ENCODE data around the gene SCTR.

Gene SCTR

DNA sequence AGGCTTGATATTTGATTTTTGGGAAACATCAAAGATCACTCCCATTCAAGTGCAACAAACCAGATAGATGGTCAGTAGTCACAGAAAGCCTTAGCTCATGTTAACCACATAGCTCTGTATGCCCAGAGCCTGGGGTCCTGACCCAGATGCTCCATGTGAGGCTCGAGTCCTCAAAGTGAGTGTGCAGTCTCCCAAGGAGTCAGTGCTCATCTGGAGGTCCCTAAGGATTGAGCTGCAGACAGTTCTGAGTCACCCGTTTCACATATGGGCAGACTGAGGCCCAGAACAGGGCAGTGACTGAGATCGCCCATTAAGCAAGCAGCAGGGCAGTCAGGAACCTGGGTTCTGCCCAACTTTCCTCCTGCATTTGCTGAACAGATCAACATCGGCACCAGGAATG is 83.4 kb downstream of the SCTR start:
- DNase-seq = no peak

DNA sequence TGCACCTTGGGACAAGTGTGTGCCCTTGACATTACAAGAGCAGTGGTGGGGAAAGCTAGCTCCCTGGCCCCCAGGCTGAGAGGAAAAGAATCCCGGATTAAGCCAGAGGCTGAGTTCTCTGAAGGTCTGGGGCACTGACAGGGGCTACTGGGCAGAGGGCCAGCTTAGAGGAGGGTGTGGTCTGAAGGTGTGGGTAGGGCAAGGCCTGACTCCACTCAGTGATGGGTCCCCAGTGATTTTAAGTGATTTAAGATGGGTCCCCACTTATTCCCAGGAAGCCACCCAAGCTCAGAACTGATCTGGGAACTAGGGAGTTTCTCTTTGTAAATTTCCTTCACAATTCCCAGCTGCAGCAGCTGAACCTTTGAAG is 83.8 kb downstream of the SCTR start:
- DNase-seq = no peak

DNA sequence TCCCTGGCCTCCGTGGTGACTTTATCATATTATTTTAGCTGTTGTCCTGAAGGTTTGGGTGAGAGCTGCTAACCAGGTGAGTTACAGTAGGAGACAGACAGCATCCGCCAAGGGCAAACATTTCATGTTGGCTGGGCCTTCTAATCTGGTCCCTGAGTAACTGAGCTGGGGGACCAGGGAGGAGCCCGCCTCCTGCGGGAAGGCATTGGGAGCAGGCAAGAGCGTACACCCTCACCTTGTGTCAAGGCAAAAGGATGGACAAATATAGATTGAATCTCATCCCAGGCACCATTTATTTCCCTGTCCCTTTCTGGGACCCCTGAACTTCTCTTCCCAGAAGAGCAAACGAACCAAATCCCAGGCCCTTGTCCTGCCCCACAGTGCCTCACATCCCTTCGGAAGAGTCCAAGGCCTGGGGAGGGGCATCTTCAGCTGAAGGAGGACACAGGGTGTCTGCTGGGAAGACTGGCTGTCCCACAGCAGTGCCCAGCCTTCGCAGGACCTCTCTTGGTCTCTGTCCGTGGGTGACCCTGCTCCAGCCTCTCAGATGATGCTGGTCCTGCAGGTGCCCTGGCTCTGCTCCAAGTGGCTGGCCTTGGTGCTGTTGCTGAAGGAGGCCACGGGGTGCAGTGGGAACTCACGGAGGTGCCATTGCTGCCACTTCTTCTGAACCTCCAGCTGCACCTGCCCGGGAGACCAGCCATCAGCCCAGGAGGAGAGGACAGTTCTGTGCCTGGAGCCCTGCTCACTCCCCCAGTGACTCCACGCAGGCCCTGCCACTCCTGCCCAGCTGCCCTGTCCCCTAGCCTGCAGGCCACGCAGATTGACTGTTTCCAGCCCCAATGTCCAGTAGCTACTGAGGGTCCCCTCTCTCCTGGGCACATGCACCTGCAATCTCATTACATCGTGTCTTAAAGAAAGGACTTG is 84.4 kb downstream of the SCTR start:
- DNase-seq = no peak

DNA sequence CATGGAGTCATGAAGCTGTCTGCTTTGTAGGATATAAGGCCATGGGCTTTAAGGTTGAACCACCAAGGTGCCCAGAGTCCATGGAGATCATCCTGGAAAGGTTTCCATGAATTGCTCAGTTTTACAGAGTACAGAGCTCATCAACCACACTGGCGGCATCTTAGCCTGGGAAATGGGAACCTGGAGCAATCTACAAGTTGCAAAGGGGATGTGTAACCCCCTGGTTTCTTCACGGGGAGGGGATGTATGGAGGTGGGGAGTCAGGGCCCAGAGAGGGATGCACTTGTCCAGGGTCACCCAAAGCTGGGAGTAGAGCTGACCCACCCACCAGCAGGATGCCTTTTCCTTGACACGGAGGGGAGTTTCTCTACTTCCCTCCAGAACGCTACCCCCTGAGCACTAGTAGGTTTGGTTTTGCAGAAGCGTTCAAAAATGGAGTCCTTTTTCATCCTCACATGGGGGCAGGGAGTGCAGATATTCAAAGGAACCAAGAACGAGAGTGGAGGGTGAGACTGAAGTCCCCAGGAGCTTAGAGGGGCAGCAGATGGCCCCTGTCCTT is 85.5 kb downstream of the SCTR start:
- no peak for DNase-seq

DNA sequence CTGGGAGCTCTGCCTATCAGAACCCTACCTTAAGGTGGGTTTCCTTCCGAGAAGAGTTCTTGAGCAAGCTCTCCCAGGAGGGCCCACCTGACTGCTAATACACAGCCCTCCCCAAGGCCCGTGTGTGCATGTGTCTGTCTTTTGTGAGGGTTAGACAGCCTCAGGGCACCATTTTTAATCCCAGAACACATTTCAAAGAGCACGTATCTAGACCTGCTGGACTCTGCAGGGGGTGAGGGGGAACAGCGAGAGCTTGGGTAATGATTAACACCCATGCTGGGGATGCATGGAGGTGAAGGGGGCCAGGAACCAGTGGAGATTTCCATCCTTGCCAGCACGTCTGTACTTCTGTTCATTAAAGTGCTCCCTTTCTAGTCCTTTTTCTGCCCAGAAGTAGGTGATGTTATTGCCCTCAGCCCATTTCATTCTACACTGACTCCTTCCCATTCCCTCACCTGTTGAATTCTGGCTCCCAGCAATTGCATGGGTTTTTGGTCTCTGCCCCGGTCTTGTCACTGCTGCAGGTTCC is 86.1 kb downstream of the SCTR start:
- DNase-seq = no peak

DNA sequence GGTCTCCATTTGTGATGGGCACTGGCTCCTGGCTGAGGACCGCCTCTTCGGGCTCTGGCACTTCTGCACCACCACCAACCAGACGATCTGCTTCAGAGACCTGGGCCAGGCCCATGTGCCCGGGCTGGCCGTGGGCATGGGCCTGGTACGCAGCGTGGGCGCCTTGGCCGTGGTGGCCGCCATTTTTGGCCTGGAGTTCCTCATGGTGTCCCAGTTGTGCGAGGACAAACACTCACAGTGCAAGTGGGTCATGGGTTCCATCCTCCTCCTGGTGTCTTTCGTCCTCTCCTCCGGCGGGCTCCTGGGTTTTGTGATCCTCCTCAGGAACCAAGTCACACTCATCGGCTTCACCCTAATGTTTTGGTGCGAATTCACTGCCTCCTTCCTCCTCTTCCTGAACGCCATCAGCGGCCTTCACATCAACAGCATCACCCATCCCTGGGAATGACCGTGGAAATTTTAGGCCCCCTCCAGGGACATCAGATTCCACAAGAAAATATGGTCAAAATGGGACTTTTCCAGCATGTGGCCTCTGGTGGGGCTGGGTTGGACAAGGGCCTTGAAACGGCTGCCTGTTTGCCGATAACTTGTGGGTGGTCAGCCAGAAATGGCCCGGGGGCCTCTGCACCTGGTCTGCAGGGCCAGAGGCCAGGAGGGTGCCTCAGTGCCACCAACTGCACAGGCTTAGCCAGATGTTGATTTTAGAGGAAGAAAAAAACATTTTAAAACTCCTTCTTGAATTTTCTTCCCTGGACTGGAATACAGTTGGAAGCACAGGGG is 87.1 kb downstream of the SCTR start:
- no peak for DNase-seq

DNA sequence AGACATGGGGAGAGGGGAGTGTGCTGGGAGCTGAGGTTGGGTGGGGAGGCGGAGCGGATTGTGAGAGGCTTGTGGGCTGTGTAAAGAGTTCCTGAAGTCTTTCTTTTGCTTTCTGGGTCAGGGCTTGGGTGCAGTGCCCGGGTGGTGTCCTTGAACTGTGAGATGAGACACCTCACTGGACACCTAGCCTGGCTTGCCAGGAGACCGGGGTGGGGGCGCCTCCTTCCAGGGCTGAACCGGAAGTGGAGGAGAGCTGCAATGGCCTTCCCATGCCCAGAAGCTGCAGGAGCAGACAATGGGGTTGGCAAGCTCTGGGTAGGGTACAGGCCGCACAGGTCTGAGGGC is 88.4 kb downstream of the SCTR start:
- DNase-seq = no peak

DNA sequence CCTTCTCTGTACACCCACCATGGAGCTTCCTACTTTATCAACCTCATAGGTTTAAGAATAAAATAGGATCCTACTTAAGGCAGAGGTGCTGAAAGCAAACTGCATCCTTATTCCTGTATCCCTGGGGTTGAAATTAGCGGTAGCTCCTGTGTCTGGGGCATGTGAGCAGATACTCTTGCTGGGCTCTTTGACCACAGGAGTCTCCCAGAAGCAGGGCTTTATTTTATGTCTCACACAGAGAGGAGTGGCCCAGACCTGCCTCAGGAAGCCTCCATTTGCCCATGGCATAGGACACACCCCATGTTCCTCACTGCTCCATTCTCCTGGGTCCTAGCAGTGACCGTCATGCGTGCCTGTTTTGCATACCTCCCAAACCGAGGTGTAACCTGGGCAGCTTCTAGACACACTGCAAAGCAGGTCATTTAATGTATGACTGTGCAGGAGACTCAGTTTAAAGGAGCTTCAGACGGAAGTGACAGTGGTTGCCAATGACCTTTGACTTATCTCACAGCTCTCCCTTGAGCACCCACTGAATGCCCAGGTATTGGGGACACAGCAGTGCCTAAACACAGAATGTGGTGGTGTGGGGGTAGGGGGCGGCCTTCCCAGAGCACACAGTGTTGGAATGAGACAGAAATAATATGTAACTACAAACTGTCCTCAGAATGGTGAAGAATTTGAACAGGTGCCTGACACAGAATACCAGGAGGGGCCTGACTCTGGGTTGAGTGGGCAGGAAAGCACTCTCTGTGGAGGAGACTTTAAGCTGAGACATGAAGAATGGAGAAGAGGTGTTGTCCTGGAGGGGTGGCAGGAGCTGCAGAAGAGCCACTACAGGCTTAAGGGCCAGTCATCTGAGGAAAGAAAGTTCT is 89.0 kb downstream of the SCTR start:
- no peak for DNase-seq

DNA sequence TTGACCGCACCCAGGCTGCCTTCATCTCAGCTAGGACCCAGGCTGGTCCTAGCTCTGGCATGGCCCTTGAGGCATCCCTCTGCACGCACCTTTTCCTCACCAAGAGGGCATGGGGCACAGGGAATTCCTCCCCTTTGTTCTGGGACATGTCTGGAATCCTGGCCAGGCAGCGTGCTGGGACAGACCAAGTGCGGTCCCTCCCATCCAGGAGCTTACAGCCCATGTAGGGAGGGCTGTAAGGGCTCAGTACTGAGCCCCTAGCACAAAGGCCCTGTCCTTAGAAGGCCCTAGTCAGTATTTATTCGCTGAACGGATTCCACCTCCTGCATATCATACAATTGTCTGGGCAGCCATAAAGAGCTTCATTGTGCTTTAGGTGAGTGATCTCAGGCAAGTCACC is 89.6 kb downstream of the SCTR start:
- no peak for DNase-seq

DNA sequence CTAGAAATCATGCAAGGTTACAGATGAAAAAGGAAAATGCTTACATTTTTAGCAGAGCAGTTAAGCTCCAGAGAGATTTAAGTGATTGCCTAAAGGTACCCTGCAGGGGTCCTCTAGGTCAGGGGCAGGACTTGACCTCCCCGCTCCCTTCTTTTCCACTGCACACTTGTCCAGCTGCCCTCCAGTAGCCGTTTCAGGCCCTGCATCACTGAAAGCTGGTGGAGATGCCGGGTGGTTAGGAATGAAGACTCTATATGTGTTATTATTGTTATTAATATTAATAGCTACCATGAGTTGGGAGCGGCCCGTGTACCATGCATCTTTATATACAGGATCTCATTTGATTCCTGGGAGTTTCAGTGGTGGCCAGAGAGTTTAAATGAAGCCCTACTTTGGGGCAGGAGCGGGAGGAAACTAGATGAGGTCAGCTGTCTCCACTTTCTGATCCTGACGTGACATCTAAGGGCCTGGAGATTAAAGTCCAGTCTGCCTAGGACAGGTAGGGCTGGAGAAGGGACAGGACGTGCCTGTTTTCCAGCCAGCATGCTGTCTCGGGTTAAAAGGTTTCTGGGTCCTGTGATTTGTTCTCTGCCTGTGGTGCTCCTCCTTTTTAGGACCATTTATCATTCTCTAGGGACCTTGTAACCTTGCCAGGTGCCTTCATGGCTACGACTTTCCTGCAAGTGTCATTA is 90.5 kb downstream of the SCTR start:
- DNase-seq = no peak

DNA sequence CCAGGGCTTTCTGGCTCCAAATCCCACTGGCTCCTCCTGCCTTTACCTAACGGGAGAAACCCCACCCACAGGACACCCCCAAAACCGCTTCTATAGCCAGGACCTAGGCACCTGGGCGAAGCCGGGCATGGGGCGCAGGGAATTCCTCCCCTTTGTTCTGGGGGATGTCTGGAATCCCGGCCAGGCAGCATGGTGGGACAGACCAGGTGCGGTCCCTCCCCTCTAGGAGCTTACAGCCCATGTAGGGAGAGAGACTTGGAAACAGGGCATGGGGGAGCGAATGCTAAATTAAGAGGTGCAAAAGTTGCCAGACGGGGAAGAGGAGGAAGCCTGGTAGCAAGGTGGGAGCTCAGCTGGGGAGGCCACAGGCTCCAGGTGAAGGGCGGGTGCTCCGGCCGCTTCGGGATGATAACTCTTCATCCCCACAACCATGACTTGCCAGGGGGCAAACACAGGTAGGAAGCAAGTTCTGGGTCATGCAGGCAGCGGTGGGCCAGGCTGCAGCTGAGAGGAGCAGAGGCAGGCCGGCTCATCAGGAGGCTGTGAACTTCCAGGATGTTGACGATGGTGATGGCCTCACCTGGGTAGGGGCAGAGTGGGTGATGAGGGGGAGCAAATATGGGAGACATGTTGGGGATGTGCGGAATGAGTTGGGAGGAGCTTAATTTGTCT is 91.3 kb downstream of the SCTR start:
- no peak for DNase-seq

DNA sequence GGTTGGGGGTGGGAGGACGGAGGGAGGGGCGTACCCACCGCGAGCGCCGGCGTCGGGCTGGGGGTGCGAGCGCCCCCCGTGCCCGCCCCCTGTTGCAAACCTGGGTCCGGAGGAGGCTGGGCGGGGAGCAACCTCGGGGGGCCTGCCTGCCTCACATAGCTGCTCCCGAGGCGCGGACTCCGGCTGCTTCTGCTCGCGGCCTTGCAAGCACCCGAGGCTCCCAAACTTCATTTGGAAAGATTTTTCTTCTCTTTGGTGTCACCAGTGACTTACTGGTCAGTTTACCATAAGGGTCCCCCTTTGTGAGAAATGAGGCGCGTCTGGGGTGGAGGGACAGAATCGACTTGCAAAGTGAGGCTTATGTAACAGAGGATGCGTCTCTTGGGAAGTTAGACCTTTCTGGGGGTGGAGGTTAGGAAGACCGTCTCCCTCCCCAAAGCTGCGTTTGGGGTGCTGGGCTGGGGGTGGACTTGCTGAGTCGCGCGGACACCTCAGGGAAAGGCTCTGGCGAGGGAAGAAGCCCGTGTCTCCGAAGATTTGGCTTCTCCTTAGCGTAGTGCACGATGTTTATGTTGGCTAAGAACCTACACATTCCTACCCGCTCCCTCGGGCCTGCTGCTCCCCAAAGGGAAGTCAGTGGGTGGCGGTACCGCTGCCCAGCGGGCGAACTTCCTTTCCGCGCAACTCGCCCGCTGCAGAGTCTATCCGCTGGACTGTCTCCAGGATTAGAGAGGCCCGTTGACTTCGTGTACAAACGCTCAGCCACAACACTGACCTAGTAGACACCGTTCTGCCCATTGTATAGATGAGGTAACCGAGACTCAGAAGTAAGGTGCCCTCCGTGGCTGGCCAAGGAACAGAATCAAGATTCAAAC is 92.1 kb downstream of the SCTR start:
- no peak for DNase-seq

DNA sequence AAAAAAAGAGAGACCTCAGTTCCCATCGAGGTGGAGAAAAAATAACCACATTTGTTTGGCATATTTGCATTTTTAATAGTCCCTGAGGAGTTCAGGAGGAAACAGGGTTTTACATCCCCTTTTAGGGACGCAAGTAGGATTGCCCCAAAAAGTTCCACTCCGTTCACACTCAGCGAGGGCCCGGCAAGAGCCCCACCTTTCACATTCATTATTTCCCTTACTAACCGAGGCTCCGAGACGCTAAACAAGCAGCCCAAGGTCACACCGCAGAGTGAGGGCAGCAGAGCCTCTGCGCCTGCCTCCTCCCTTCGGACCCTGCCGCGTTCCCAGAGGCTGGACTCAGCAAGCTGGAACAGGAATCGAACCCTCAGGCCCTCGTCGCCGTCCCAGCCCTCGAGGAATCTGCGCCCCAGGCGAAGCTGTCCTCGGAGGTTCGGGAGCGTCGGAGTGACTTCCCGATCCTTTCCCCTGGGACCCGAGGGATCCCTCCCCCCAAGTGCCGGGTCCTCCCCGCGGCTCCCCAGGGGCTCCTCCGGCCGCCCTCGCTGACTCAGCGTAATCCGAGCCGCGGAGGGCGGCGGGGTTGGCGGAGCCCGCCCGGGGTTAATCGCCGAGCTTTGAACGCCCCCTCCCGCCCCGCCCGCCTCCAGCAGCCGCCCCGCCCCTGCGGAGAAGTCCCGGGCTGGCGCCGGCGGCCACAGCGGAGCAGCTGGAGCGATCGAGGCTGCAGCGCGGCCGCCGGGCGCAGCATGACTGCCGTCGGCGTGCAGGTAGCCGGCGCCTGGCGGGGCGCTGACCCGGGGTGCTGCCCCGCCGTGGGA is 92.9 kb downstream of the SCTR start, which contains the start of gene TMEM37:
Gene TMEM37 (plus strand): TSS at position 700 of the 821 bp plus-strand sequence. CDS start 50 bp downstream, at position 750.
- DNase-seq = peak; percentile 27

DNA sequence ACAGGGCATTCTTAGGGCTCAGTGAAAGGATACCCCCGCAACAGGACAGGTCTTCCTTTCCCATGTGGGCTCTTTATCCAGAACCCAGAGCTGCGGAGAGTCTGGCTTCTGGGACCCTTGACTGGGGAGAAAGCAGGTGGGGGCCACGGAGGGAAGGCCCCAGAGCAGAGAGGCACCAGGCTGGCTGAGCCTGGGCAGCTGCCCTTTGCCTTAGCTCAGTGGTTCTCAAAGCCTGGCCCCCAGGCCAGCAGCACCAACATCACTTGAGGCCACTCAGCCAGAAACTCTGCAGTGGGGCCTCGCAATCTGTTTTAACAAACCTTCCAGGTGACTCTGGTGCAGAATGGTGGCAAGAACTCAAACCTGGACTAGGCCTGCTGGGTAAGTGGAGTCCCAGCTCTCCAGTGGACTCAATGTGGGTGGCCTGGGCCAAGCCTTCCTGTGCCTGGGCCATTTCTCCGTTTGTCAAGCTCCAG is 94.2 kb downstream of the SCTR start:
- no peak for DNase-seq

DNA sequence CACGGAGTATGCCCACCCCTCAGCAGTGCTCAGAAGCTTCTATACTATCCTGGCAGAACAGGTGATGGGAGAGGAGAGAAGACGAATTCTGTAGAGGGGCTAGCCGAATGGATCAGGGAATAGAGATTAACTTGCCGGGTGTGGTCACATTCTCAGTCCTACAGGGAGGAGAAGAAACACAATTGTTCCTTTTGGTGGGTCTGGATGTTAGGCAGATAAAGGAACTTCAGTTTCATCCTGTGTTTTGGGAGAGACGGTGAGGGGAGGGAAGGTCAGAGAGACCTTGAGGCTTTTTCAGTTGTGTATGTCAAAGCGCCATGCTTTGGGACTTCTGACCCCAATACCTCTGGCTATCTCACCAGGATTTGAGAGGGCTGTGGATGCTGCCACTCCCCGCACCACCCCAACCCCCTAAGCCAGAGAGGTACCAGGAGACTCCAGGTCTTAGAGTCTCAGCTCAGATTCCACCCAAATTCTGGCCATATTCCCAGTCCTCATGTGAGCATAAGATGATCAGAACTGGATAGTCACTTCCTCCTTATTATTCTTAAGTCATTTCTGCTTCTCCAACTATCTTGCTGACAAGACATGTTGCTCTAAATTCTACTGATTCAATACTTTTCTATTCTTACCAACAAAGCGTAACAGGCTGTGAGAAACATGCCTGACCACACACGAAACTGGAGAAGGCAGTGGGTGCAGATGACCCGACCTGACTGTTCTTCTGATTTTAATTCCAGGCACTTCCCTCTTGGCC is 94.9 kb downstream of the SCTR start:
- no peak for DNase-seq

DNA sequence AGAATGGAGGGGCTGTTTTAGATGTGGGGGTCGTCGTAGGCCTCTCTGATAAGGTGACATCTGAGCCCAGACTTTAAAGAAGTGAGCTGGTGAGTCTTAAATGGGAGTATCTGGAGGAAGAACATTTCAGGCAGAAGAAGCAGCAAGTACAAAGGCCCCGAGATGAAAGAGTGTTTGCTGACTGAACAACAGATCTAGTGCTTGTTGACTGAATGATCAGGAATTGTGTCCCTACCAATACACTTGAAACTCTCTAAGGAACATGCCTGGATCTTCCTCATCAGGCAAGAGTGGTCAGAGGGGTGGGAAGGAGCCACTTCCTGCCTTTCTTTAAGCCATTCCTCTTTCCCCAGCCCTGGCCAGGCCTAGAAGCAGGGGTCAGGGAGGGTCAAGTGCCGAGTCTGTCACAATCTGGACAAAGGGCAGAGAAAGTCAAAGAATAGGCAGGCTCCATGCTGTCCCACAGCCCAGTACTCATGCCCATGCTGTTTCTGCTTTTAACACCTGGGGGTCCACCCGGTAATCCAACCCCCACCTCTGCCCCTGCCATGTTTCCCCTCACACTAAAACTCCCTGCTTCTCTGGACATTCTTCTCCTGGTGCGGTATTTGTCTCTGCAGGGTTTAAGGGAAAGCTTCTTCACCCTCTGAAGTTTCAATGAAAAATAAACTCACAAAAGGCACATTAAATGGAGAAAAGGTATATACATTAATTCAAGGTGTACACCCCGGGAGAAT is 95.6 kb downstream of the SCTR start:
- DNase-seq = no peak

DNA sequence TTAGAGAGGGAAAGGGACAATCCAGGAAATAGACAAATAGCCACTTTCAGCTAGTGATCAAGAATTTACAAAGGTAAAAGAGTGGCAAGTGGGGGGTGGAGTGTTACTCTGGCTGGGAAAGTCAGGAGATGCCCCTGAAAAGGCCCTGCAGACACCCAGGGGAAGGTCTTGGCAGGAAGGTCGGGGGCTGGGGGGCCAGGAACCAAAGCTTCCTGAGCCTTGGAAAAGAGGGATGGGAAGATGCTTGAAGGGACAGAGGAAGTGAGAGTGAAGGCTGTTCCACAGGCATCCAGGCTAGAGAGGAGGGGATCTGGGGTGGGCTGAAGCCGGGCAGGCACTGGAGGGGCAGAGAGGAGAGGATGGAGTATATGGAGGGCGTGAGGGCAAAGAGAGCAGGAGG is 96.5 kb downstream of the SCTR start:
- DNase-seq = no peak
